HEK293 (cell line): ENCODE data around the gene ACKR3.

Experiments used
- CTCF ChIA-PET: fragments of 350-600 bp; formaldehyde crosslinking; extraction: SDS; loops from one replicate; lab custom pipeline; 2021; ENCODE audit warnings: antibody characterized with exemption; lab: Yijun Ruan, JAX
- POLR2A ChIA-PET: fragments of 300-600 bp; formaldehyde crosslinking; extraction: SDS; loops from one replicate; lab custom pipeline; 2020; ENCODE audit warnings: antibody characterized with exemption, inconsistent platforms; lab: Yijun Ruan, JAX
- H3K27ac ChIP-seq: fragments of 200-500 bp; sonication (Bioruptor generic); 2 replicates; pipeline ENCODE4 v1.5.1; 2014; ENCODE audit warnings: low read depth, low read length, control low read depth, inconsistent platforms; ENCODE audit errors: extremely low read depth
- H3K36me3 ChIP-seq, 2 experiments: fragments of 200-500 bp in 1 of 2; sonication (Bioruptor generic) in 1 of 2; 1 replicate in 1 of 2; 2 replicates in 1 of 2; pipeline ENCODE4 v1.5.1; 2014 to 2017; ENCODE audit warnings: inconsistent platforms in 2 of 2, low read length in 2 of 2; ENCODE audit not compliant: control insufficient read depth in 2 of 2, insufficient read depth in 1 of 2
- H3K4me1 ChIP-seq: fragments of 200-500 bp; sonication (Bioruptor generic); 2 replicates; pipeline ENCODE4 v1.5.1; 2014; ENCODE audit warnings: mild to moderate bottlenecking, low read length, inconsistent platforms; ENCODE audit not compliant: control insufficient read depth, insufficient read depth
- H3K4me3 ChIP-seq: 2 replicates; pipeline ENCODE4 v1.5.1; 2011; ENCODE audit warnings: low read depth, mild to moderate bottlenecking, control low read depth, low read length, moderate library complexity
- H3K9me3 ChIP-seq: fragments of 200-500 bp; sonication (Bioruptor generic); 2 replicates; pipeline ENCODE4 v1.5.1; 2014; ENCODE audit warnings: low read depth, low read length, inconsistent platforms; ENCODE audit not compliant: control insufficient read depth, insufficient read depth
- KLF1 ChIP-seq: fragments of 450-650 bp; formaldehyde crosslinking; IDR thresholded peaks from 2 replicates; pipeline ENCODE4 v1.5.1; 2016; ENCODE audit warnings: missing biosample characterization, missing genetic modification characterization
- TRIM28 ChIP-seq: IDR thresholded peaks from 2 replicates; pipeline ENCODE4 v1.6.1; 2011; ENCODE audit warnings: low read length, control low read depth, borderline replicate concordance
- ZBTB17 ChIP-seq: fragments of 450-650 bp; formaldehyde crosslinking; IDR thresholded peaks from 2 replicates; pipeline ENCODE4 v1.5.1; 2016; ENCODE audit warnings: missing biosample characterization, missing genetic modification characterization
- ZBTB48 ChIP-seq: fragments of 450-650 bp; formaldehyde crosslinking; IDR thresholded peaks from 2 replicates; pipeline ENCODE4 v1.5.1; 2016; ENCODE audit warnings: missing biosample characterization, missing genetic modification characterization
- ZFP69B ChIP-seq: fragments of 450-650 bp; formaldehyde crosslinking; IDR thresholded peaks from 2 replicates; pipeline ENCODE4 v1.5.1; 2016; ENCODE audit warnings: missing biosample characterization, missing genetic modification characterization
- ZNF184 ChIP-seq: fragments of 450-650 bp; IDR thresholded peaks from 2 replicates; pipeline ENCODE4 v1.5.1; 2018; ENCODE audit warnings: missing biosample characterization, mild to moderate bottlenecking, missing genetic modification characterization
- ZNF24 ChIP-seq: fragments of 450-650 bp; formaldehyde crosslinking; IDR thresholded peaks from 2 replicates; pipeline ENCODE4 v1.5.1; 2016; ENCODE audit warnings: missing biosample characterization, missing genetic modification characterization
- ZNF302 ChIP-seq: fragments of 450-650 bp; formaldehyde crosslinking; IDR thresholded peaks from 2 replicates; pipeline ENCODE4 v1.5.1; 2016; ENCODE audit warnings: missing biosample characterization, missing genetic modification characterization, low read depth
- ZNF518A ChIP-seq: fragments of 450-650 bp; formaldehyde crosslinking; conservative IDR thresholded peaks from 2 replicates; pipeline ENCODE4 v1.5.1; 2016; ENCODE audit warnings: low read depth, missing biosample characterization, missing genetic modification characterization
- ZNF530 ChIP-seq: fragments of 450-650 bp; formaldehyde crosslinking; IDR thresholded peaks from 2 replicates; pipeline ENCODE4 v1.5.1; 2016; ENCODE audit warnings: low read depth, missing biosample characterization, missing genetic modification characterization
- ZNF548 ChIP-seq: fragments of 450-650 bp; formaldehyde crosslinking; IDR thresholded peaks from 2 replicates; pipeline ENCODE4 v1.5.1; 2016; ENCODE audit warnings: missing biosample characterization, missing genetic modification characterization
- ZNF600 ChIP-seq: fragments of 450-650 bp; formaldehyde crosslinking; IDR thresholded peaks from 2 replicates; pipeline ENCODE4 v1.5.1; 2016; ENCODE audit warnings: missing biosample characterization, missing genetic modification characterization
- ZNF623 ChIP-seq: fragments of 450-650 bp; formaldehyde crosslinking; IDR thresholded peaks from 2 replicates; pipeline ENCODE4 v1.5.1; 2016; ENCODE audit warnings: missing biosample characterization, missing genetic modification characterization
- ZSCAN30 ChIP-seq: fragments of 450-650 bp; IDR thresholded peaks from 2 replicates; pipeline ENCODE4 v1.5.1; 2018; ENCODE audit warnings: missing biosample characterization, mild to moderate bottlenecking, missing genetic modification characterization, moderate library complexity
- TF ChIP-seq, protein P1 (sequence below): fragments of 450-650 bp; formaldehyde crosslinking; IDR thresholded peaks from 2 replicates; pipeline ENCODE4 v1.5.1; 2017; ENCODE audit warnings: missing biosample characterization, mild to moderate bottlenecking, missing genetic modification characterization, moderate library complexity
- TF ChIP-seq, protein P2 (sequence below): fragments of 450-650 bp; formaldehyde crosslinking; IDR thresholded peaks from 2 replicates; pipeline ENCODE4 v1.5.1; 2016; ENCODE audit warnings: missing biosample characterization, missing genetic modification characterization, low read depth
- TF ChIP-seq, protein P3 (sequence below): IDR thresholded peaks from 2 replicates; pipeline ENCODE4 v1.6.1; 2011; ENCODE audit warnings: mild to moderate bottlenecking, low read depth, low read length, borderline replicate concordance

The ACKR3 gene

DNA sequence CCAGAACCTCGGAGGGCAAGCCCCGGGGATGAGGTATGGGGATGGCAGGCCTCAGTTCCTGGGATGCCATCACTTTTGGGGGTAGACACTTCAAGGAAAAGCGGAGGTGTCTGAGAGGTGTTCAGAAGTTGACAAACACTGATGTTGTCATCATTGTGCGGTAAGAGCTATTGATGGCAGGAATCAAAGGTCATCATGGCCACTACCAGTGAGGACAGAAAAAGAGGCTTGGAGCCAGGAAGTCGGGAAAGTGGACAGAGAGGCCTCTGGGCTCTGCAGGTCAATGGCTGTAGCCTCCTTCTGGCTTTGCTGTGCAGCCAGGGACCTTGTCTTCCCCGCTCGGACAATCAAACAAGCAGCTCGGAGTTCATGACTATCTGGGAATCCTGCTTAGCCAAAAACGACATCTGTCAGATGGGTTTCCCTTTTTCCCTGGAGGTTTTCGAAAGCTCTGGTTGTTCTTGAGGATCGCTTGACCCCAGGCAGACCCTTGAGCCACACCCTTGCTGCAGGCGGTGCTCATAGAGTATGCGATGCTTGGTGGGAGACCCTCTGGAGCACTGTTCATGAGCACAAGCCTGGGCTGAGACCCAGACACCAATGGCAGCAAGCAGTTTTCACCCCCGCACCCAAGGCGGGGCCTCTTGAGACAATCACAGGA is 19.4 kb downstream of the ACKR3 start:
- no peaks in the 10 kb centered on the region for H3K36me3 ChIP-seq
- no peaks in the 10 kb centered on the region for H3K4me1 ChIP-seq
- POLR2A ChIA-PET: no interaction called here
- TF ChIP-seq ZBTB17 (tag by site-specific recombination) (no peak), ZNF302 (tag by site-specific recombination) (no peak), ZNF184 (tag by site-specific recombination) (no peak), ZBTB48 (tag by site-specific recombination) (no peak), ZNF623 (tag by site-specific recombination) (no peak), ZNF24 (tag by site-specific recombination) (no peak), KLF1 (no peak)
- TF ChIP-seq, protein P1, sequence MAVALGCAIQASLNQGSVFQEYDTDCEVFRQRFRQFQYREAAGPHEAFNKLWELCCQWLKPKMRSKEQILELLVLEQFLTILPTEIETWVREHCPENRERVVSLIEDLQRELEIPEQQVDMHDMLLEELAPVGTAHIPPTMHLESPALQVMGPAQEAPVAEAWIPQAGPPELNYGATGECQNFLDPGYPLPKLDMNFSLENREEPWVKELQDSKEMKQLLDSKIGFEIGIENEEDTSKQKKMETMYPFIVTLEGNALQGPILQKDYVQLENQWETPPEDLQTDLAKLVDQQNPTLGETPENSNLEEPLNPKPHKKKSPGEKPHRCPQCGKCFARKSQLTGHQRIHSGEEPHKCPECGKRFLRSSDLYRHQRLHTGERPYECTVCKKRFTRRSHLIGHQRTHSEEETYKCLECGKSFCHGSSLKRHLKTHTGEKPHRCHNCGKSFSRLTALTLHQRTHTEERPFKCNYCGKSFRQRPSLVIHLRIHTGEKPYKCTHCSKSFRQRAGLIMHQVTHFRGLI (tag by site-specific recombination): no peak
- no peak overlapping the region for H3K27ac ChIP-seq
- H3K9me3 ChIP-seq: no peaks in the 10 kb centered on the region
- no peak overlapping the region for H3K4me3 ChIP-seq
- CTCF ChIA-PET: no interaction called here

GRCh38 chr2:236590846-236591245 is 21.2 kb downstream of the ACKR3 start:
- TF ChIP-seq ZNF530 (tag by site-specific recombination) (no peak), ZNF518A (tag by site-specific recombination) (no peak), ZNF600 (tag by site-specific recombination) (no peak), ZSCAN30 (tag by site-specific recombination) (no peak), ZNF548 (tag by site-specific recombination) (no peak)
- CTCF ChIA-PET: no interaction called here
- POLR2A ChIA-PET: no interaction called here
- H3K27ac ChIP-seq: no peak overlapping the region
- no peaks in the 10 kb centered on the region for H3K36me3 ChIP-seq
- no peaks in the 10 kb centered on the region for H3K4me1 ChIP-seq
- no peaks in the 10 kb centered on the region for H3K9me3 ChIP-seq
- no peak overlapping the region for H3K4me3 ChIP-seq

DNA sequence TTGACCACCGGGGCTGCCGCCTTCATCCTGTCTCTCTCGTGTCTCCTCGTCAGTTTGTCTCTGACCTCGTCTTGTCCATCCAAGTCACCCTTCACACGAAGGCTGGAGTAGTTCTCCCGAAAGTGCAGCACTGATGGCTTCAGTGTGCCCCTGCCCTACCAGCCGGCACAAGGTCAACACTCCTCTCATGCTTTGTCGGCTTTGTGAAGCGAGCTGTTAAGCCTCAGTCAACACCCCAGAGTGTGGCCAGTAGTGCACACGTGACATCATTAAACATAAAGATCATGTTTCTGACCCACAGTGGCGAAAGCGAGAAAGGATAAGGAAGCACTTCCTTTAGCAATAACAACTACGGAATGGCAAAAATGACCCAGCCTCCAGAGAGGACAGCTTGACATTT is 23.2 kb downstream of the ACKR3 start:
- CTCF ChIA-PET: no interaction called here
- Histone ChIP-seq H3K4me1 (no peaks in the 10 kb centered on the region), H3K27ac (no peak overlapping the region), H3K36me3 (no peaks in the 10 kb centered on the region), H3K4me3 (no peak overlapping the region), H3K9me3 (no peaks in the 10 kb centered on the region)
- TF ChIP-seq, protein P2, sequence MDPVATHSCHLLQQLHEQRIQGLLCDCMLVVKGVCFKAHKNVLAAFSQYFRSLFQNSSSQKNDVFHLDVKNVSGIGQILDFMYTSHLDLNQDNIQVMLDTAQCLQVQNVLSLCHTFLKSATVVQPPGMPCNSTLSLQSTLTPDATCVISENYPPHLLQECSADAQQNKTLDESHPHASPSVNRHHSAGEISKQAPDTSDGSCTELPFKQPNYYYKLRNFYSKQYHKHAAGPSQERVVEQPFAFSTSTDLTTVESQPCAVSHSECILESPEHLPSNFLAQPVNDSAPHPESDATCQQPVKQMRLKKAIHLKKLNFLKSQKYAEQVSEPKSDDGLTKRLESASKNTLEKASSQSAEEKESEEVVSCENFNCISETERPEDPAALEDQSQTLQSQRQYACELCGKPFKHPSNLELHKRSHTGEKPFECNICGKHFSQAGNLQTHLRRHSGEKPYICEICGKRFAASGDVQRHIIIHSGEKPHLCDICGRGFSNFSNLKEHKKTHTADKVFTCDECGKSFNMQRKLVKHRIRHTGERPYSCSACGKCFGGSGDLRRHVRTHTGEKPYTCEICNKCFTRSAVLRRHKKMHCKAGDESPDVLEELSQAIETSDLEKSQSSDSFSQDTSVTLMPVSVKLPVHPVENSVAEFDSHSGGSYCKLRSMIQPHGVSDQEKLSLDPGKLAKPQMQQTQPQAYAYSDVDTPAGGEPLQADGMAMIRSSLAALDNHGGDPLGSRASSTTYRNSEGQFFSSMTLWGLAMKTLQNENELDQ (tag by site-specific recombination): no peak
- peak; percentile 73 for TF ChIP-seq TRIM28
- TF ChIP-seq ZFP69B: no peak
- TF ChIP-seq, protein P3, sequence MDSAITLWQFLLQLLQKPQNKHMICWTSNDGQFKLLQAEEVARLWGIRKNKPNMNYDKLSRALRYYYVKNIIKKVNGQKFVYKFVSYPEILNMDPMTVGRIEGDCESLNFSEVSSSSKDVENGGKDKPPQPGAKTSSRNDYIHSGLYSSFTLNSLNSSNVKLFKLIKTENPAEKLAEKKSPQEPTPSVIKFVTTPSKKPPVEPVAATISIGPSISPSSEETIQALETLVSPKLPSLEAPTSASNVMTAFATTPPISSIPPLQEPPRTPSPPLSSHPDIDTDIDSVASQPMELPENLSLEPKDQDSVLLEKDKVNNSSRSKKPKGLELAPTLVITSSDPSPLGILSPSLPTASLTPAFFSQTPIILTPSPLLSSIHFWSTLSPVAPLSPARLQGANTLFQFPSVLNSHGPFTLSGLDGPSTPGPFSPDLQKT: no peak
- POLR2A ChIA-PET: no interaction called here
